Measurements from ENCODE around the gene TRPM7. TPM values are rescaled to one million over a fixed set of nuclear protein-coding genes. Genes with fewer than 3 reads are reported as not detected.
"Not testable (repeated sequence)": the region's sequence is repeated elsewhere in the genome, so short reads cannot be mapped to it uniquely, and the experiment has no call there.

The TRPM7 gene, protein sequence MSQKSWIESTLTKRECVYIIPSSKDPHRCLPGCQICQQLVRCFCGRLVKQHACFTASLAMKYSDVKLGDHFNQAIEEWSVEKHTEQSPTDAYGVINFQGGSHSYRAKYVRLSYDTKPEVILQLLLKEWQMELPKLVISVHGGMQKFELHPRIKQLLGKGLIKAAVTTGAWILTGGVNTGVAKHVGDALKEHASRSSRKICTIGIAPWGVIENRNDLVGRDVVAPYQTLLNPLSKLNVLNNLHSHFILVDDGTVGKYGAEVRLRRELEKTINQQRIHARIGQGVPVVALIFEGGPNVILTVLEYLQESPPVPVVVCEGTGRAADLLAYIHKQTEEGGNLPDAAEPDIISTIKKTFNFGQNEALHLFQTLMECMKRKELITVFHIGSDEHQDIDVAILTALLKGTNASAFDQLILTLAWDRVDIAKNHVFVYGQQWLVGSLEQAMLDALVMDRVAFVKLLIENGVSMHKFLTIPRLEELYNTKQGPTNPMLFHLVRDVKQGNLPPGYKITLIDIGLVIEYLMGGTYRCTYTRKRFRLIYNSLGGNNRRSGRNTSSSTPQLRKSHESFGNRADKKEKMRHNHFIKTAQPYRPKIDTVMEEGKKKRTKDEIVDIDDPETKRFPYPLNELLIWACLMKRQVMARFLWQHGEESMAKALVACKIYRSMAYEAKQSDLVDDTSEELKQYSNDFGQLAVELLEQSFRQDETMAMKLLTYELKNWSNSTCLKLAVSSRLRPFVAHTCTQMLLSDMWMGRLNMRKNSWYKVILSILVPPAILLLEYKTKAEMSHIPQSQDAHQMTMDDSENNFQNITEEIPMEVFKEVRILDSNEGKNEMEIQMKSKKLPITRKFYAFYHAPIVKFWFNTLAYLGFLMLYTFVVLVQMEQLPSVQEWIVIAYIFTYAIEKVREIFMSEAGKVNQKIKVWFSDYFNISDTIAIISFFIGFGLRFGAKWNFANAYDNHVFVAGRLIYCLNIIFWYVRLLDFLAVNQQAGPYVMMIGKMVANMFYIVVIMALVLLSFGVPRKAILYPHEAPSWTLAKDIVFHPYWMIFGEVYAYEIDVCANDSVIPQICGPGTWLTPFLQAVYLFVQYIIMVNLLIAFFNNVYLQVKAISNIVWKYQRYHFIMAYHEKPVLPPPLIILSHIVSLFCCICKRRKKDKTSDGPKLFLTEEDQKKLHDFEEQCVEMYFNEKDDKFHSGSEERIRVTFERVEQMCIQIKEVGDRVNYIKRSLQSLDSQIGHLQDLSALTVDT (N-terminal part only)
- 33.6 TPM for total RNA-seq

- peak; percentile 90 for DNase-seq (ENCODE audit: low spot score)
Observed at GRCh38 chr15:50686469-50687301, at the start of gene TRPM7. Gene TRPM7 (minus strand): TSS chr15:50686797. CDS start chr15:50686533, 264 bp downstream.

- no peak for DNase-seq (ENCODE audit: low spot score)
Observed at GRCh38 chr15:50735156-50735555, 48.6 kb upstream of the TRPM7 start.

- DNase-seq (ENCODE audit: low spot score), result no peak
Observed at GRCh38 chr15:50726315-50726714, 39.7 kb upstream of the TRPM7 start.

DNA sequence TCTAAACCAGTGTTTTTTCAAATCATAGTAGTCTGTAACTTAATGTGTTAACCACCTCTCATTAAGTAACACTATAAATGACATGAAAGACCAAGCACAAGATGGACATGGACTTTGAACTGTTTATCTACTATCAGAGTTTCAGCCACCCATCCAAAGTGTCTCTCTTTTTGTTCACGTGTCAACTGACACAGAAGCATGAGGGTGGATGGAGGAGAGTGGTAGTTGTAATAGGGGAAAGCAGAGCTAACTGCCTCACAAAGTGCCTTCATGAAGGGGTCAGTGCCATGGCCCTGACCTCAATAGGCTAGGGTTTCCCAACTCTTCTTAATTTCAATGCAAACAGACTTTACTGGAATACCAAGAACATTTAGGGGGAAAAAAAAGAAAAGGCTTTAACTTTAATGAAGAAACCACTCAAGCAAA lies 32.1 kb upstream of the TRPM7 start:
- peak; percentile 22 for DNase-seq (ENCODE audit: low spot score)

GRCh38 chr15:50712018-50712417 lies 25.4 kb upstream of the TRPM7 start:
- DNase-seq (ENCODE audit: low spot score), result no peak

DNA sequence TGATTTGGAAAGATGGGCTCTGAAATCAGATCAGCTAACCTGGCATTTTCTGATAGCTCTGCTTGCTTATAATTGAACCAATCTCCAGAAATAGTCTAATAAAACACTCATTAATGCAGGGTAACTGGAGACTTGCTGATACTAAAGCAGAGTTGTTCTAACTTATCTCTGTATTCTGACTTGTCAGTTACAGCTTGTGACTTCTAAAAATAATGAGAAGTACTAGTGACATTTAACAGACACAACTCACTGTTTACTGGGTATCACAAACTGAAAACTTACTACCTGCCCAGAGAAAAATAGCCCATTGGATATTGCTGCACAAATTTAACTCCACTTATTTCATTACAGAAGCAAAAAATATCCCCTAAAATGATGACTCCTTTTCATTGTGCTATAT lies 24.0 kb upstream of the TRPM7 start:
- DNase-seq (ENCODE audit: low spot score), result no peak

DNA sequence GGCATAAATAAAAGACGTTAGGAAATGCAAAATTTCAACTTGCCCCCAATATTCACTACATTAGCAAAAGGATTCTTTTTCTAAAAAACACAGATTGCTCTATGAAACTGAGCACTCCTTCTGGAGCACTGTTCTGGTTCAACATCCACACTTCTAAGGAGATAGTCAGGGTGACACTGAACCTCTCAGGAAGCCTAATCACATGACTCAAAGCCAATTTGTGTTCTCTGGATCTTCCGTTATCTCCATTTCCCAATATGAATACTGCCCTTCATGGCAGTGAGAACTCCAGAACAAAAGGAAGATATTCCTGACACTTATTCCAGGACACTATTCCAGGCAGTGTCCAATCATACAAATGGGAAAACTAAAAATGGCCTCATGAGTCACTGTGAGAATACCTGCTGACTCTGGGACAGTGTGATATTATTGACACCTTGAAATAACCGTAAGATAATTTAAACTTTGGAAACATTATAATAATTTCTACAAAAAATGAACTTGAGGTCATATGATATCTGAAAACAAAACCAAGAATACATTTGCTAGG lies 21.4 kb upstream of the TRPM7 start:
- no peak for DNase-seq (ENCODE audit: low spot score)

GRCh38 chr15:50702762-50703334 lies 16.3 kb upstream of the TRPM7 start:
- DNase-seq (ENCODE audit: low spot score), result no peak

- DNase-seq (ENCODE audit: low spot score), result no peak
Observed at GRCh38 chr15:50698101-50698500, 11.5 kb upstream of the TRPM7 start.

GRCh38 chr15:50697109-50697797 lies 10.7 kb upstream of the TRPM7 start:
- DNase-seq (ENCODE audit: low spot score), result no peak

- not testable (repeated sequence) for DNase-seq (ENCODE audit: low spot score)
Observed at GRCh38 chr15:50694634-50695165, 8.1 kb upstream of the TRPM7 start.

DNA sequence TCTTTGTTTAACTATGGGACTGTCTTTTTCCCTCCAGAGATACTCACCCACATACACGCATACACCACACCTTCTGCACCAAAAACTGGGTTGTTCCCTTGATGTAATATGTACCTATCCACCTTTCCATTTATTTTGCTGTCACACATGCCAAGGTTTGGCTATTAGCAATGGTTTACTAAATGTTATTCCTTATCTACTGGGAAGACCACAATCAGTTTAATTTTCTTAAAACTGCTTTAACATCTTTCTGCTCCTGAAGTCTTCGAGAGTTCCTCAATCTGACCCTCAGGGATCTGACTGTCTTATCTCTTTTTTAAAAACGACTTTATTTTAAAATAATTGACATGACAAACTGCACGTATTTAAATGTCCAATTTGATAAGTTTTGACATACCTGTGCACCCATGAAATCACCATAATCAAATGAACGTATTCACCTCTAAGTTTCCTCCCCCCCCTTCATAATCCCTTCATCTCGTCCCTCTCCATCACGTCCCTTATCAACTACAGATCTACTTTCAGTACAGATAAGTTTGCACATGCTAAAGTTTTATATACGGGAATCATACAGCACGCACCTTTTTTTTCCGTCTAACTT lies 805 bp upstream of the TRPM7 start:
- DNase-seq (ENCODE audit: low spot score), result no peak

DNA sequence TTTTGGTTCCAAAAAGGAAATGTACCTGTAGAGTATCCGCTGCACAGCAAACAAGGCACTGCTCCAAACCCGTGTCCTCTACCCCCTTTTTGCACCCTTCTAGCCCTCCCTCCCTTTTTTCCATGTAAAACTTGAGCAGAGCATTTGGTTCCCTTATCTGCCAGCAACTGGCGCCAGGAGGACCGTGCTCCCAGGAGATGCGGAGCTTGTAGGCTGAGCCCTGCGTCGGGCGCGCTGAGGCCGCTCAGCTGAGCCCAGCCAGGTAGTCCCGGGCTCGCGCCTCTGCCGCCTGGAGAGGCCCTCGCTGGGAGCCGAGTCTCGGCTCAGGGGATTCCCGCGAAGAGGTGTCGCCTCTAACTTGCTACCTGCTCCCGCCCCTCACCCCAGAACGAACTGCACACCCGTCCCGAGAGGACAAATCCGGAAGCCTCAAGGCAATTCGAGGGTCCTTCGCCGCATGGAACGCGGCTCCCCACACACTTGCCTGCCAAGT lies 575 bp downstream of the TRPM7 start:
- DNase-seq (ENCODE audit: low spot score), result peak; percentile 42

DNA sequence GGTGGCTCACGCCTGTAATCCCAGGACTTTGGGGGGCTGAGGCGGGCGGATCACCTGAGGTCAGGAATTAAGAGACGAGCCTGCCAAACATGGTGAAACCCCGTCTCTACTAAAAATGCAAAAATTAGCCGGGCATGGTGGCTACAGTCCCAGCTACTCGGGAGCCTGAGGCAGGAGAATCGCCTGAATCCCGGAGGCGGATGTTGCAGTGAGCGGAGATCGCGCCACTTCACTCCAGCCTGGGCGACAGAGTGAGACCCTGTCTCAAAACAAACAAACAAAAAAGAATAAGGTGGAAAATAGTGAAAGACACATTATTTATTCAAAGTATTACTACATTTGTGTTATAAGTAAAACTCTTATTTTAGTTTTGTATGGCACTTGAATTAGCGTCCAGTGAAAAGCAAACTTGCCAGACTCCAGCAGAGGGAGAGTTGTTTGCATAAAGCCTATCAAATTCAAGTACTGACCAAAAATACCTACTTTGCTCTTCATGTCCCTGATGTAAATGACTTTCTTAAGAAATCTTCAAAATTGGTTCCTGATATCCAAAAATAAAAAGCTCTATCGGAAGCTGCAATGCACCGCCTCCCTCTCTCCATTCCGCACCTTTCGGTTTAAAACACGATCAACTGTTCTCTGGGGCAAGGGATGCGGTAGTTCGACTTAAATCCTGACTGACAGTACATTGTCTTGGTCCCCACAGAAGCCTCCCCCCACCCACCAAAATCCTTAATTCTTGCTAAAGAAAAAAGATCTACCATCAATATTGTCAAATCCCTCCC lies 1.2 kb downstream of the TRPM7 start:
- no peak for DNase-seq (ENCODE audit: low spot score)

DNA sequence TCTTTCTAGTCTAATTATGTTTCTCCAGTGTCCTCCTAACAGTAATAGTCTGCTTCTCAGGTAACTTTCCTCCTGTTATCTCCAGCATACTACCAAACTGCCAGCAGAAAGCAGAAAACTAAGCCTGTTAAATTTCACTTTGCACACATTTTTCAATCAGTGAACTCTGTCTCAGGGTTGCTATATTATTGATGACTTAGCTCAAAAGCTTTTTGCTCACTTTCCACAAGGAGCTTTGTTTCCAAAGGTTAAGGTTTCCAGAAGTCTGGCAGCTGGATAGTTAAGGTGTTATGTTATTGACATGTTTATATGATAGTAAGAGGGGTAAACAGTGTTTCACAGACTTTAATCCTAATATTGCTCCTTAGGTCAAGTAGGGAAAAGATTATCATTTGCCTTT lies 5.1 kb downstream of the TRPM7 start:
- DNase-seq (ENCODE audit: low spot score), result no peak

GRCh38 chr15:50676799-50677483 lies 9.7 kb downstream of the TRPM7 start:
- no peak for DNase-seq (ENCODE audit: low spot score)

- no peak for DNase-seq (ENCODE audit: low spot score)
Observed at GRCh38 chr15:50675535-50676144, 11.0 kb downstream of the TRPM7 start.

Measured in mucosa of gallbladder (tissue), 1 donor.